Adrenal gland (tissue), 5 donors: Measurements from ENCODE around the gene ZBTB46.

Experiments
- CTCF ChIP-seq, 6 experiments: fragments of 450-650 bp in 4 of 6; fragments of 200-600 bp in 2 of 6; sonication (generic) in 1 of 6; IDR thresholded peaks; 1 replicate in 5 of 6; 2 replicates in 1 of 6; pipeline versions ENCODE4 v1.5.1 to v1.8.0; 2016 to 2021; ENCODE audit warnings: antibody characterized with exemption in 6 of 6, mild to moderate bottlenecking in 2 of 6, moderate library complexity in 1 of 6
- POLR2A ChIP-seq, 2 donors: fragments of 450-650 bp; IDR thresholded peaks; one replicate each; pipeline ENCODE4 v1.6.1; 2017; ENCODE audit warnings: antibody characterized with exemption in 2 of 2, mild to moderate bottlenecking in 2 of 2, moderate library complexity in 1 of 2
- donor health status: DM: no; HTN: no; CAD: no.

- no peak for TF ChIP-seq POLR2A (IDR thresholded peaks at IDR 0.05)
- no peak for TF ChIP-seq CTCF (IDR thresholded peaks at IDR 0.05)
These were observed 8.6 kb upstream of the ZBTB46 start for GRCh38 chr20:63839620-63840019.
